ENCODE results near the gene PMS2.

PMS2 gene

GRCh38 chr7:6023974-6024435, 15.2 kb upstream of the PMS2 start:
- Histone ChIP-seq H3K9ac (ENCODE audit: low read depth, low read length, poor library complexity, severe bottlenecking) (no peak overlapping the region), H2AFZ (ENCODE audit: low read length) (no peak overlapping the region), H3K9me2 (replicated peaks; ENCODE audit: low read depth, low read length) (no peaks in the 10 kb centered on the region), H3F3A (ENCODE audit: low read depth) (no peaks in the 10 kb centered on the region), H4K20me1 (ENCODE audit: insufficient read depth, low read length, poor library complexity, severe bottlenecking) (peaks cover 6% of the 10 kb centered on the region), H3K4me3 (ENCODE audit: low read length, poor library complexity, severe bottlenecking) (no peak overlapping the region), H3K4me2 (ENCODE audit: low read depth, low read length, poor library complexity, severe bottlenecking) (no peak overlapping the region), H3K9me3 (ENCODE audit: insufficient read depth, low read depth, low read length) (no peaks in the 10 kb centered on the region), H3K27me3 (ENCODE audit: insufficient read depth, low read length, poor library complexity, severe bottlenecking) (no peaks in the 10 kb centered on the region), H3K79me2 (ENCODE audit: insufficient read depth, low read length) (no peaks in the 10 kb centered on the region), H3K36me3 (ENCODE audit: insufficient read depth, low read length) (peaks cover 86% of the 10 kb centered on the region), H3K4me1 (ENCODE audit: insufficient read depth, low read length, poor library complexity, severe bottlenecking) (peaks cover 11% of the 10 kb centered on the region)
- no peak for TF ChIP-seq EZH2phosphoT487 (IDR thresholded peaks at IDR 0.05; ENCODE audit: borderline replicate concordance)
- TF ChIP-seq, protein P1, sequence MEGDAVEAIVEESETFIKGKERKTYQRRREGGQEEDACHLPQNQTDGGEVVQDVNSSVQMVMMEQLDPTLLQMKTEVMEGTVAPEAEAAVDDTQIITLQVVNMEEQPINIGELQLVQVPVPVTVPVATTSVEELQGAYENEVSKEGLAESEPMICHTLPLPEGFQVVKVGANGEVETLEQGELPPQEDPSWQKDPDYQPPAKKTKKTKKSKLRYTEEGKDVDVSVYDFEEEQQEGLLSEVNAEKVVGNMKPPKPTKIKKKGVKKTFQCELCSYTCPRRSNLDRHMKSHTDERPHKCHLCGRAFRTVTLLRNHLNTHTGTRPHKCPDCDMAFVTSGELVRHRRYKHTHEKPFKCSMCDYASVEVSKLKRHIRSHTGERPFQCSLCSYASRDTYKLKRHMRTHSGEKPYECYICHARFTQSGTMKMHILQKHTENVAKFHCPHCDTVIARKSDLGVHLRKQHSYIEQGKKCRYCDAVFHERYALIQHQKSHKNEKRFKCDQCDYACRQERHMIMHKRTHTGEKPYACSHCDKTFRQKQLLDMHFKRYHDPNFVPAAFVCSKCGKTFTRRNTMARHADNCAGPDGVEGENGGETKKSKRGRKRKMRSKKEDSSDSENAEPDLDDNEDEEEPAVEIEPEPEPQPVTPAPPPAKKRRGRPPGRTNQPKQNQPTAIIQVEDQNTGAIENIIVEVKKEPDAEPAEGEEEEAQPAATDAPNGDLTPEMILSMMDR (conservative IDR thresholded peaks at IDR 0.05; ENCODE audit: low read length) = no peak

DNA sequence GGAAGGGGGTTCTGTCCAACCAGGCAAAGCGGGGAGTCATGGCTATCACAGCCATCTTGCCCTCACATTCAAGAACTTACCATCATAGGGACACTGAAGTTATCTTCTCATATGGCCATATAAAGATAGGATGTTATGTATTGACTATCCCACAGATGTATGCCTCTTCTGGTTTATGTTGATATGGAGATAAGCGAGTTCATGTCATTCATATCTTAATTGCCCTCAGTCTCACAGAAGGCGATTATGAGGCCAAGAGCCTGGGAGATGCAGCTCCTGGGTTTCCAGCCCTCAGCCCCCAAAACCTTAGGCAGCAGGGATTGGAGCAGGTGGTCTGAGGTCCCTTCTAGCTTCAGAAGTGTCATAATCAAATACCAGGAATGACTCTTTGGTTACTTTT, 13.9 kb upstream of the PMS2 start:
- Histone ChIP-seq H3K9ac (ENCODE audit: low read depth, low read length, poor library complexity, severe bottlenecking) (no peak overlapping the region), H3K79me2 (ENCODE audit: insufficient read depth, low read length) (no peaks in the 10 kb centered on the region), H3F3A (ENCODE audit: low read depth) (no peaks in the 10 kb centered on the region), H2AFZ (ENCODE audit: low read length) (no peak overlapping the region), H3K9me2 (replicated peaks; ENCODE audit: low read depth, low read length) (no peaks in the 10 kb centered on the region), H3K9me3 (ENCODE audit: insufficient read depth, low read depth, low read length) (no peaks in the 10 kb centered on the region), H3K4me1 (ENCODE audit: insufficient read depth, low read length, poor library complexity, severe bottlenecking) (peaks cover 11% of the 10 kb centered on the region), H3K4me3 (ENCODE audit: low read length, poor library complexity, severe bottlenecking) (no peak overlapping the region), H4K20me1 (ENCODE audit: insufficient read depth, low read length, poor library complexity, severe bottlenecking) (peaks cover 6% of the 10 kb centered on the region), H3K4me2 (ENCODE audit: low read depth, low read length, poor library complexity, severe bottlenecking) (no peak overlapping the region), H3K27me3 (ENCODE audit: insufficient read depth, low read length, poor library complexity, severe bottlenecking) (no peaks in the 10 kb centered on the region), H3K36me3 (ENCODE audit: insufficient read depth, low read length) (peaks cover 83% of the 10 kb centered on the region)
- TF ChIP-seq, protein P1 (conservative IDR thresholded peaks at IDR 0.05; ENCODE audit: low read length) = no peak
- no peak for TF ChIP-seq EZH2phosphoT487 (IDR thresholded peaks at IDR 0.05; ENCODE audit: borderline replicate concordance)

GRCh38 chr7:6020371-6021286, 11.8 kb upstream of the PMS2 start:
- no peak overlapping the region for H3K4me3 ChIP-seq (ENCODE audit: low read length, poor library complexity, severe bottlenecking)
- no peak overlapping the region for H3K4me2 ChIP-seq (ENCODE audit: low read depth, low read length, poor library complexity, severe bottlenecking)
- no peak overlapping the region for H2AFZ ChIP-seq (ENCODE audit: low read length)
- no peaks in the 10 kb centered on the region for H3K27me3 ChIP-seq (ENCODE audit: insufficient read depth, low read length, poor library complexity, severe bottlenecking)
- H3K79me2 ChIP-seq (ENCODE audit: insufficient read depth, low read length) = no peaks in the 10 kb centered on the region
- no peaks in the 10 kb centered on the region for H3K9me2 ChIP-seq (replicated peaks; ENCODE audit: low read depth, low read length)
- no peaks in the 10 kb centered on the region for H3K9me3 ChIP-seq (ENCODE audit: insufficient read depth, low read depth, low read length)
- no peaks in the 10 kb centered on the region for H3F3A ChIP-seq (ENCODE audit: low read depth)
- H3K4me1 ChIP-seq (ENCODE audit: insufficient read depth, low read length, poor library complexity, severe bottlenecking) = no peaks in the 10 kb centered on the region
- H3K9ac ChIP-seq (ENCODE audit: low read depth, low read length, poor library complexity, severe bottlenecking) = no peak overlapping the region
- H4K20me1 ChIP-seq (ENCODE audit: insufficient read depth, low read length, poor library complexity, severe bottlenecking) = no peaks in the 10 kb centered on the region
- peaks cover 81% of the 10 kb centered on the region for H3K36me3 ChIP-seq (ENCODE audit: insufficient read depth, low read length)
- TF ChIP-seq EZH2phosphoT487 (IDR thresholded peaks at IDR 0.05; ENCODE audit: borderline replicate concordance) = no peak
- TF ChIP-seq, protein P1 (conservative IDR thresholded peaks at IDR 0.05; ENCODE audit: low read length) = no peak

Data from Loucy (cell line).